Measurements from ENCODE around the gene TINAGL1.

- TF ChIP-seq CTCF (IDR thresholded peaks at IDR 0.05; ENCODE audit: extremely low read depth in 1 of 2, insufficient read depth in 1 of 2, low read depth in 1 of 2, low read length in 2 of 2) (no peak), EZH2 (IDR thresholded peaks at IDR 0.05; ENCODE audit: borderline replicate concordance, low read depth, low read length, severe bottlenecking) (no peak), GATA2 (IDR thresholded peaks at IDR 0.05; ENCODE audit: insufficient read depth, insufficient read length, low read depth, low read length) (no peak), POLR2A (IDR thresholded peaks at IDR 0.05; ENCODE audit: low read depth, low read length) (peak; percentile 9), POLR2AphosphoS5 (IDR thresholded peaks at IDR 0.05; ENCODE audit: insufficient read depth, low read depth, low read length) (no peak), JUN (IDR thresholded peaks at IDR 0.05; ENCODE audit: borderline replicate concordance, insufficient read depth, insufficient read length, low read depth) (no peak)
Observed at GRCh38 chr1:31585736-31586365, 9.5 kb downstream of the TINAGL1 start.

All from endothelial cell of umbilical vein (primary cell).